GM12878 (cell line): Measurements from ENCODE around the gene CDC34. TPM values are rescaled to one million over a fixed set of nuclear protein-coding genes. Genes with fewer than 3 reads are reported as not detected.

ENCODE experiments used
- ATAC-seq: fragments of 200-7000 bp; cut with Tn5 transposase; 3 replicates; pipeline ENCODE4 v1.9.1; 2020; ENCODE audit warnings: mild to moderate bottlenecking, moderate library complexity
- BruUV-seq: library from RNA; stranded (reverse); fragments of 400-500 nt; replicated peaks from 2 replicates; lab custom pipeline; 2021; lab: Mats Ljungman, UMichigan
- CTCF ChIA-PET: fragments of 300-600 bp; sonication (Branson Sonifier 250); formaldehyde crosslinking; extraction: SDS; loops from one replicate; lab custom pipeline; 2021; ENCODE audit warnings: inconsistent platforms; lab: Yijun Ruan, JAX
- POLR2A ChIA-PET: fragments of 350-600 bp; formaldehyde crosslinking; extraction: SDS; loops from one replicate; lab custom pipeline; 2021; ENCODE audit warnings: inconsistent platforms; lab: Charles Lee
- RAD21 ChIA-PET: fragments of 300-600 bp; sonication (Branson Sonifier 250); formaldehyde crosslinking; loops from one replicate; lab custom pipeline; 2023; ENCODE audit warnings: antibody characterized with exemption; ENCODE audit not compliant: unreplicated experiment; lab: Charles Lee
- SMC1A ChIA-PET: fragments of 300-600 bp; sonication (Branson Sonifier 250); formaldehyde crosslinking; loops from one replicate; lab custom pipeline; 2023; ENCODE audit not compliant: unreplicated experiment, uncharacterized antibody; lab: Charles Lee
- DNase-seq: peaks from one replicate; pipeline ENCODE4 v3.0.0-alpha.2; 2011; ENCODE audit warnings: low read depth, low spot score
- FAIRE-seq: peaks from 3 replicates; lab custom pipeline; 2011; peaks lifted over from hg19 to GRCh38; lab: Jason Lieb, UNC
- H2AFZ ChIP-seq: 2 replicates; pipeline ENCODE4 v1.6.0; 2011; ENCODE audit warnings: low read depth, low read length, control low read depth; ENCODE audit not compliant: control insufficient read depth
- H3K27ac ChIP-seq: 2 replicates; pipeline ENCODE4 v1.5.1; 2011; ENCODE audit warnings: control low read depth; ENCODE audit not compliant: control insufficient read depth, insufficient read depth
- H3K27me3 ChIP-seq, 2 experiments: replicated peaks in 1 of 2; 2 replicates each; pipeline versions ENCODE4 v1.6.0 to v1.6.1; 2011; ENCODE audit warnings: low read length in 1 of 2; ENCODE audit not compliant: control insufficient read depth in 2 of 2, insufficient read depth in 2 of 2
- H3K36me3 ChIP-seq, 2 experiments: 2 replicates each; pipeline ENCODE4 v1.5.1; 2011; ENCODE audit warnings: low read length in 1 of 2; ENCODE audit not compliant: control insufficient read depth in 2 of 2, insufficient read depth in 2 of 2
- H3K4me1 ChIP-seq: 2 replicates; pipeline ENCODE4 v1.6.1; 2011; ENCODE audit warnings: mild to moderate bottlenecking, low read length, moderate library complexity, mixed read lengths; ENCODE audit not compliant: control insufficient read depth, insufficient read depth
- H3K4me2 ChIP-seq: 2 replicates; pipeline ENCODE4 v1.6.0; 2011; ENCODE audit warnings: control low read depth; ENCODE audit not compliant: control insufficient read depth, insufficient read depth
- H3K4me3 ChIP-seq: fragments of 200-600 bp; sonication (generic); 2 replicates; pipeline ENCODE4 v1.5.1; 2016
- H3K79me2 ChIP-seq: 2 replicates; pipeline ENCODE4 v1.6.0; 2011; ENCODE audit warnings: low read length; ENCODE audit not compliant: control insufficient read depth, insufficient read depth
- H3K9ac ChIP-seq: 2 replicates; pipeline ENCODE4 v1.8.0; 2011; ENCODE audit warnings: low read length, control low read depth, mixed read lengths; ENCODE audit not compliant: control insufficient read depth, insufficient read depth
- H3K9me3 ChIP-seq: replicated peaks from 3 replicates; pipeline ENCODE4 v1.5.1; 2011; ENCODE audit warnings: mild to moderate bottlenecking, low read length; ENCODE audit not compliant: control insufficient read depth, insufficient read depth
- H4K20me1 ChIP-seq: 2 replicates; pipeline ENCODE4 v1.6.0; 2011; ENCODE audit not compliant: control insufficient read depth, insufficient read depth
- BMI1 ChIP-seq: fragments of 450-650 bp; IDR thresholded peaks from 2 replicates; pipeline ENCODE4 v1.6.1; 2016; ENCODE audit warnings: mild to moderate bottlenecking, moderate library complexity, borderline replicate concordance
- CHD2 ChIP-seq: IDR thresholded peaks from 2 replicates; pipeline ENCODE4 v1.6.1; 2011; ENCODE audit warnings: low read depth, low read length, improper control_type of control experiment, borderline replicate concordance
- DPF2 ChIP-seq: fragments of 450-650 bp; IDR thresholded peaks from 2 replicates; pipeline ENCODE4 v1.6.1; 2017; ENCODE audit warnings: mild to moderate bottlenecking
- EP300 ChIP-seq, 2 experiments: fragments of 150-350 bp in 1 of 2; IDR thresholded peaks; 2 replicates each; pipeline ENCODE4 v1.6.1; 2011 to 2012; ENCODE audit warnings: low read depth in 2 of 2, low read length in 2 of 2, borderline replicate concordance in 1 of 2, improper control_type of control experiment in 1 of 2, inconsistent platforms in 1 of 2; ENCODE audit not compliant: control insufficient read depth in 1 of 2
- GATAD2B ChIP-seq: fragments of 450-650 bp; conservative IDR thresholded peaks from 2 replicates; pipeline ENCODE4 v1.6.1; 2017; ENCODE audit warnings: low read depth, mild to moderate bottlenecking, moderate library complexity
- IRF3 ChIP-seq: fragments of 450-650 bp; IDR thresholded peaks from 2 replicates; pipeline ENCODE4 v1.6.1; 2014; ENCODE audit warnings: mild to moderate bottlenecking
- NR2F1 ChIP-seq: fragments of 450-650 bp; conservative IDR thresholded peaks from 2 replicates; pipeline ENCODE4 v1.6.1; 2017; ENCODE audit warnings: mild to moderate bottlenecking
- PAX8 ChIP-seq: fragments of 450-650 bp; IDR thresholded peaks from 2 replicates; pipeline ENCODE4 v1.6.1; 2017; ENCODE audit warnings: mild to moderate bottlenecking, moderate library complexity
- RUNX3 ChIP-seq: IDR thresholded peaks from 2 replicates; pipeline ENCODE4 v1.6.1; 2012; ENCODE audit warnings: low read length, inconsistent platforms
- SRF ChIP-seq, 2 experiments: IDR thresholded peaks; 2 replicates each; pipeline ENCODE4 v1.6.1; 2011; ENCODE audit warnings: low read depth in 2 of 2, low read length in 2 of 2, mild to moderate bottlenecking in 1 of 2, moderate library complexity in 1 of 2
- WRNIP1 ChIP-seq: IDR thresholded peaks from 2 replicates; pipeline ENCODE4 v1.6.1; 2011; ENCODE audit warnings: low read depth, low read length, improper control_type of control experiment, borderline replicate concordance
- ZNF207 ChIP-seq: fragments of 450-650 bp; IDR thresholded peaks from 2 replicates; pipeline ENCODE4 v1.6.1; 2014; ENCODE audit warnings: antibody characterized with exemption, mild to moderate bottlenecking, borderline replicate concordance
- ZZZ3 ChIP-seq: IDR thresholded peaks from 2 replicates; pipeline ENCODE4 v1.6.1; 2011; ENCODE audit warnings: low read depth; ENCODE audit not compliant: control insufficient read depth, insufficient read length
- WGBS: methylation state at CpG from one replicate; pipeline ENCODE4 v1.1.6; 2016; ENCODE audit warnings: low lambda C conversion rate; ENCODE audit not compliant: insufficient replicate concordance, insufficient coverage; ENCODE audit errors: missing lambda C conversion rate; 5-methylcytosine and 5-hydroxymethylcytosine counted together
- in situ Hi-C: fragments of 300-500 bp; cut with MboI; formaldehyde crosslinking; loops from 9 replicates; pipeline ENCODE4 v1.14.3; 2018; ENCODE audit warnings: mixed read lengths
- intact Hi-C: fragments of 100-400 bp; cut with micrococcal nuclease; formaldehyde crosslinking; loops from one replicate; pipeline ENCODE4 v1.14.2; 2022; ENCODE audit not compliant: unreplicated experiment
- polyA plus RNA-seq, 11 experiments: library from polyadenylated mRNA; depleted of rRNA in 4 of 11; unstranded in 6 of 11; stranded (reverse) in 5 of 11; fragments of >200 nt; fragmentation: Nextera tagmentation in 4 of 11; fragmentation: Illumina TruSeq in 1 of 11; extraction: Ambion mirVana in 4 of 11; extraction: Trizol in 1 of 11; gene quantifications; 1 replicate in 1 of 11; 2 replicates in 10 of 11; pipeline versions ENCODE4 v1.2.1 to v1.2.3, GENCODE V29; 2011 to 2016; ENCODE audit warnings: inconsistent platforms in 2 of 11, missing spikeins in 2 of 11, low read depth in 1 of 11
- total RNA-seq, 4 experiments: library from RNA; depleted of rRNA in 3 of 4; stranded (reverse); fragments of >200 nt in 3 of 4; fragmentation: Illumina TruSeq in 1 of 4; extraction: Trizol in 1 of 4; gene quantifications; 2 replicates each; pipeline versions ENCODE4 v1.2.1 to v1.2.3, GENCODE V29; 2013 to 2021

CDC34 gene
- total and polyA plus RNA-seq, 10 of the 15 experiments (the other 5 are each of a cell fraction or from before 2014, with no cell fraction given) = 0.31 to 48.9 (median 28.5) TPM

DNA sequence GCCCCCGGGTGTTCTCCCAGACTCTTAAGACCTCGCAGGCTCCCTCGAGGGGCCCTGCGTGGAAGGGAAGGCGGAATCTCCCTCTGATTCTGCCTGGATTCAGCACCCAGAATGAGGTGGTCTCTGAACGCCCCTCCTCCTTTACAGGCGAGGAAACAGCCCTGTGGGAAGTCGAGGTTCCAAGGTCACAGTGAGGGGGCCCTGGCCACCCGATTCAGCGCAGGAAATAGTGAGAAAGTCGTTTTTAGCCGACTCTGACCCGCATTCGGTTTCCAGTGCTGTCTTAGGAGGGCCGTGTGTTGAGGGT, 41.9 kb downstream of the CDC34 start:
- peaks cover 57% of the 10 kb centered on the region for H3K79me2 ChIP-seq
- H3K9me3 ChIP-seq = no peaks in the 10 kb centered on the region
- FAIRE-seq (no peak), ATAC-seq (peak; percentile 10; the same call in 1 of the 3 replicates), DNase-seq (no peak)
- ChIA-PET POLR2A (no interaction called here), RAD21 (no interaction called here), SMC1A (interaction anchor here (1.4 to 2.0 kb wide), 2 partner anchors 13 to 41 kb away, joined by 3 to 20 read pairs; partner anchors contain the start of gene CDC34), CTCF (interaction anchor here (1.0 kb wide), 1 partner anchor 12 kb away, joined by 3 read pairs; no protein-coding TSS in a partner anchor)
- WGBS = under 1% methylated on average over 15 of the region's 15 CpGs
- peaks cover 3% of the 10 kb centered on the region; the same call in 1 of the 2 replicates for H3K4me1 ChIP-seq
- H2AFZ ChIP-seq = no peak overlapping the region
- no TSS peak for BruUV-seq
- H3K9ac ChIP-seq = peak overlapping the region; percentile 91
- peak overlapping the region; percentile 84 for H3K27ac ChIP-seq
- no peak for TF ChIP-seq DPF2
- H3K27me3 ChIP-seq = no peaks in the 10 kb centered on the region
- intact Hi-C loops = loop anchor here (2.0 to 5.0 kb wide), 3 partner anchors 41 to 223 kb away; partner anchors contain the start of genes CDC34, POLRMT and PTBP1
- peaks cover 0 to 12% of the 10 kb centered on the region in 2 experiments; a peak in 2 of 4 replicates for H3K36me3 ChIP-seq
- peak overlapping the region; percentile 84 for H3K4me2 ChIP-seq
- in situ Hi-C loops = no loop called here
- 0 out of 2 replicates have a peak, but pooled peaks cover 5% of the 10 kb centered on the region for H4K20me1 ChIP-seq
- H3K4me3 ChIP-seq = peak overlapping the region; percentile 83

- peaks cover 3% of the 10 kb centered on the region; the same call in 1 of the 2 replicates for H3K4me1 ChIP-seq
- peak; percentile 66 for ATAC-seq
- SMC1A ChIA-PET = interaction anchor here (0.8 to 2.0 kb wide), 5 partner anchors 11 to 86 kb away, joined by 3 to 20 read pairs (median 4); partner anchors contain the start of genes CDC34 and TPGS1
- TF ChIP-seq WRNIP1 (no peak), SRF (IDR thresholded peaks at IDR 0.05; ENCODE audit: low read depth in 2 of 2, low read length in 2 of 2) (no peak), CHD2 (0 out of 2 replicates have a peak, but pooled peaks have one; percentile 31), EP300 (IDR thresholded peaks at IDR 0.05; ENCODE audit: borderline replicate concordance in 1 of 2, control insufficient read depth in 1 of 2, low read depth in 2 of 2, low read length in 2 of 2) (peak in 1 of 2 experiments; percentile 17; a peak in 1 of 4 replicates), PAX8 (no peak), GATAD2B (peak; percentile 69), DPF2 (peak; percentile 28; the same call in 1 of the 2 replicates), IRF3 (no peak), ZNF207 (no peak), ZZZ3 (no peak), NR2F1 (no peak; the same call in 1 of the 2 replicates), RUNX3 (no peak), BMI1 (no peak)
Observed at GRCh38 chr19:574658-575526, 43.3 kb downstream of the CDC34 start.

More at GRCh38 chr19:574658-575526, 43.3 kb downstream of the CDC34 start:
- DNase-seq (peak; percentile 28), FAIRE-seq (peak; percentile 44)
- Histone ChIP-seq H3K9ac (peak overlapping the region; percentile 47), H3K4me3 (peak overlapping the region; percentile 83), H3K4me2 (peak overlapping the region; percentile 61), H2AFZ (no peak overlapping the region), H3K27me3 (no peaks in the 10 kb centered on the region), H3K9me3 (no peaks in the 10 kb centered on the region), H4K20me1 (0 out of 2 replicates have a peak, but pooled peaks cover 5% of the 10 kb centered on the region), H3K36me3 (peaks cover 0 to 22% of the 10 kb centered on the region in 2 experiments; a peak in 3 of 4 replicates), H3K27ac (peak overlapping the region; percentile 54), H3K79me2 (peaks cover 63% of the 10 kb centered on the region)
- POLR2A ChIA-PET = interaction anchor here (0.6 to 0.9 kb wide), 4 partner anchors 20 to 556 kb away, joined by 3 to 6 read pairs (median 4); no protein-coding TSS in a partner anchor
- WGBS = 3% methylated on average over 30 of the region's 32 CpGs
- no TSS peak for BruUV-seq
- intact Hi-C loops = loop anchor here (5.0 kb wide), 2 partner anchors 43 to 57 kb away; partner anchors contain the start of genes CDC34 and POLRMT
- CTCF ChIA-PET = interaction anchor here (0.6 to 1.6 kb wide), 3 partner anchors 18 to 380 kb away, joined by 3 to 9 read pairs (median 7); no protein-coding TSS in a partner anchor
- RAD21 ChIA-PET = interaction anchor here (0.9 to 2.0 kb wide), 8 partner anchors 10 to 105 kb away, joined by 3 to 11 read pairs (median 4); partner anchors contain the start of genes CDC34 and RNF126
- in situ Hi-C loops = no loop called here
